SIG-M5 treated with dmso at 0.1 percent for 504 hours (cell line): ENCODE measurements around the gene FAM117B.
"Not testable (repeated sequence)": the region's sequence is repeated elsewhere in the genome, so short reads cannot be mapped to it uniquely, and the experiment has no call there.

Experiments used
- DNase-seq: peaks from one replicate; lab custom pipeline; 2025; ENCODE audit not compliant: unreplicated experiment; lab: John Stamatoyannopoulos, UW

Gene FAM117B

DNA sequence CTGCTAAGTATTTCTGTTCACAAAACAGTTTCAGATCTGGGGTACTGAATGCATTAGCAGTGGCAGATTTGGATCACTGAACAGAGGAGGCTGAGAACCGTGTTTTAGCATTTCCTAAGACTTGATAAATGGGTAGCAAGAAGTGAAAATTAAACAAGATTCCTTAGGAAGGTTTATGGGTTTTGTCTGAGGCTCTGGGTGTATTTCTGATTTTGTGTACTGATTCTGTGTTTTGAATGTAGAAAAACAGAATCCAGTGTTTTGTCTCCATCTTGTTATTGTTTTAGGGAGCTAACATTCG is 1.4 kb downstream of the FAM117B start:
- no peak for DNase-seq

DNA sequence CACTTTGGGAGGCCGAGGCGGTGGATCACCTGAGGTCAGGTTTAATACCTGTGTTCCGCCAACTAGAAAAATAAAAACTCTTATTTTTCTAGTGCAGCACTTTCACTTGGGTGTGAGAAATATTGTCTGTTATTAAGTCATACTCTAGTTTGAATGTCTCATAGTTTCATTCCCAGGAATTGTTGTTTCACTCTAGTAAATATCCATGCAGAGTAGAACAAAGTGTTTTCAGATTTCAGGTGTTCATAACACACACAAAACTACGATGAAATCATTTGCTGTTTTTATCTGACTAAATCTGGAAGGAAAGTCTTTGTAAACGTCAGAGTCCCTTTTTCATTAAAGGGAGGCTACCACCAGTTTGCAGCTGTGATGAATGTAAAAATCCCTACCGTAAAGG is 4.0 kb downstream of the FAM117B start:
- DNase-seq: no peak

DNA sequence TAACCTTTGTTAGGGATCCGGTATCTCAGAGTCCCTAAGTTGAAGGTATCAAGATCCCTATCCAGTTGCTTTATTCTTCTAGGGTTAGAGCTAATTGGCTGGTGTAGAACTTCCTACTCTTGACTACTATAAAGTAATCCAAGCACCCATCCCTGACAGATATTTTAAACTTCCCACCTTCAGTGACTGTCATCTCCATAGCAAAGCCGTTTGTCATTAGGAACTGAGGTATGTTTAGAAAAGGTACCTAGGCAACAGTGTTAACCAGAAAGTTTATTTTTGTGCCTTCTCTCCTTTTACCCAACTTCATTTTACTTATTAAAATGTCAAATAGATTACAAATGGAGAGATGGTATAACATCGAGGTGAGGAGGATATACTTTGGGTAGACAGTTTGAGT is 4.5 kb downstream of the FAM117B start:
- no peak for DNase-seq

DNA sequence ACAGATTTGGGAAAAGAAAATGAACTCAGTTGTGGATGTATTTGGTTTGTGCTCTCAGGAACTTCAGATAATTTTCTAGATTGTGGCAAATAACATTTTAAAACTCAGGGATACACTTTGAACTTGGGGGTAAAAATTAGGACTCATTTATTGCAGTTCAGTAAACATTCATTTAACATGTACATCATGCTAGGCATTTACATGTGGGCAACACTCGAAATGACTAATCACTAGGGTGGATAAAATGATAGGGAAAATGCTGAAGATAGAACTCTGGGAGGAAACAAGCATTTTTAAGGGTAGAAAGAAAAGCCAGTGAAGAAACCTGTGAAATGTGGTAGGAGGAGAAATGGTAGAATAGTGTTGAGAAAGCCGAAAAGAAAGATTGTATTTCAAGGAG is 7.8 kb downstream of the FAM117B start:
- no peak for DNase-seq

DNA sequence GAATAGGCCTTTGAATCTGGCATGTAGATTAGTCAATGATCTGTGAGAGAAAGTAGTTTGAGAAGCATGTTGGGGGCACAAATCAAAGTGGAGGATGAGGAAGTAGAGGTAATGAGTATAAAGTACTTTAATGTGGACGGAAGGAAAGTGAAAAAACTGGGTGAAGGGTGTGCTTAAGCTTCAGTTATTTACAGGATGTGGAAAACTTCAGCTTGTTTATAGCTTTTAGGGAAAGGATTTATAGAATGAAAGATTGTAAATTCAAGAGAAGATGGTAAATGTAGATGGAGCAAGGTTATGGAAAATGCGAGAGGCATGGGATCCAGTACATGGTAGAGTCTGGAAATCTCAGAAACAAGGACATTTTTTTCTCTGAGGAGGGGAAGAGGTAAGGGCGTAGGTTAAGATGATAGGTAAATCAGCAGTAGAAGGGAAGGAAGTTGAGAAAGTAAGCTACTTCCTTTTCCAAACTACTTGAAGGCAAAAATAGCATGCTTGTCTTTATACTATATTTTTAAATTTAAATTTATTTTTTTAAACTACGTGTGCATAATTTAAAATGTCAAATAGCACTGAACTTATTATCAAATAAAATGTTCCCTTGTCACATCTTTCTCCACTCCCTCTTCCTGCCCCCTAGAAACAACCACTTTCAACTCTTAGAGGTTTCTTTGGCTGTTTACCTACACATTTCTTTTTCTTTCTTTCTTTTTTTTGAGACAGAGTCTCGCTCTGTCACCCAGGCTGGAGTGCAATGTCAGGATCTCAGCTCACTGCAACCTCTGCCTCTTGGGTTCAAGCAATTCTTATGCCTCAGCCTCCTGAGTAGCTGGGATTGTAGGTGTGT is 8.5 kb downstream of the FAM117B start:
- no peak for DNase-seq

DNA sequence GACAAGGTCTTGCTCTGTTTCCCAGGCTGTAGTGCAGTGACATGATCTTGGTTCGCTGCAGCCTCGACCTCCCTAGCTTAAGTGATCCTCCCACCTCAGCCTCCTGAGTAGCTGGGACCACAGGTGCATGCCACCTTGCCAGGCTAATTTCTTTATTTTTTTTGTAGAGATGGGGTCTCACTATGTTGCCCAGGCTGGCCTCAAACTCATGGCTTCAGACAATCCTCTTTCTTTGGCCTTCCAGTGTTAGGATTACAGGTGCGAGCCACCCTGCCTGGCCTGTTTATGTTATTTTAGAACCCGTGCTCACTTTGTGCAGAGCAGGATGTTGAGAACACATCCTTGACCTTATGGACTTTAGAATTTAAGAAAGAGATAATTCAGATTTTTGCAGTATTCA is 17.4 kb downstream of the FAM117B start:
- DNase-seq: no peak

DNA sequence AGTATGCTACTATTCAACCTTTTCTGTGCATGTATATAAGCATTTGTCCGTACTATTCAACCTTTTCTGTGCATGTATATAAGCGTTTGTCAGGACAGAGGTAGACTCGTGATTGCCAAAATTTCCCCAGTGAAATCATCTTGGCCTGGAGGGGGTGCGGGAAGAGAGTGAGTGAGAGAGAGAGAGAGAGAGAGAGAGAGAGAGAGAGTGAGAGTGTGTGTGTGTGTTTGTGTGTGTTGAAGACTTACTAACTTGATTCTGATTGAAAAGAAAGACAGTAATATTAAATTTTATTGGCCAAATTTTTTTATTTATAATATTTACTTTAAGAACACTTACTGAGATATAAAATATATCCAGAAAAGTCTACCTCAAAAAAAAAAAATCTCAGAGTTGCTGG is 19.1 kb downstream of the FAM117B start:
- no peak for DNase-seq

DNA sequence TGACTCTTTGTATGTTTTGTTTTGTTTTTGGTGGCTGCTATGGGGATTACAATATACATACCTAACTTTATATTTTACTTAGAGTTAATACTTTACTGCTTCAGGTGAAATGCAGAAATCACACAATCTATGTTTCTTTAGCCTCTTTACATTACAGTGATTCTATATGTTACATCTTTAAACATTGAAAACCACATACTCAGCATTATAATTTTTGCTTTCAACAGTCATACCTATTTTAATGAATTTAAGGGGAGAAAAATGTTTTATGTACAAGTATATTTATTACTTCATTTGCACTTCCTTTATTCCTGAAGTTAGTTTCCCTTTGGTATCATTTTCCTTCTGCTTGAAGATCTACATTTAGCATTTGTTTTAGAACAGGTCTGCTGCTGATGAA is 23.1 kb downstream of the FAM117B start:
- no peak for DNase-seq

- no peak for DNase-seq
These were observed 26.0 kb downstream of the FAM117B start for GRCh38 chr2:202660796-202661195.

- no peak for DNase-seq
These were observed 35.1 kb downstream of the FAM117B start for GRCh38 chr2:202669841-202670240.

DNA sequence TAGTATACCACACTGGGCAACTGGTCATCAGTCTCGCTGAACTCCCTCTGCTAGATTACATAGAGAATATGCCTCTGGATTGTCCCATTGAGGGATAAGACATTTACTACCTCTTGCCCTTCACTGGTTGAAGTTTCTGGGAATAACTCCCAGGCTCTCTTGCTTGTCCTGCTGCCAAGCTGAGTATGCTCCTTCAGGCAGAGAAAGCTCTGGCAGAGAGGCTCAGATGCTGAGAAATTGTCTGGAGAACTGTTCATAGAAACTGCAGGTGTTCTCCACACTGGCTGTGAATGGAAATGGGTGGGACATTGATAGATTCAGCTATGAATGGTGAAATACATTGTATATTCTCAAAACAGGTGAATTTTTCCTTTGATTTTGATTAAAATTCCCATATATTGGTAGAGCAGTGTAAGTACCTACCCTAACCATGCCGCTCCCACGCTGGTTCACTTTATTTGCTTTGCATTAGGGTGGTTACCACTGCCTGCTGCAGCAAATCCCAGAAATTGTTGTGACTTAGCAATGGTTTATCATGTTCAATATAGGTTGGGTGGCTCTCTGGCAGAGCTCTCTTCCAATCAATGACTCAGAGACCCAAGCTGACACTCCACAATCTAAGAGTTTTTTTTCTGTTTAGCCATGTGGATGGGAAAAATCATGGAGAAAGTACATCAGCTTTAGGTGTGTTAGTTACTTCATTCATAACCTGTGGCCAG is 36.7 kb downstream of the FAM117B start:
- no peak for DNase-seq

GRCh38 chr2:202675097-202675496 is 40.3 kb downstream of the FAM117B start:
- not testable (repeated sequence) for DNase-seq

- no peak for DNase-seq
These were observed 45.2 kb downstream of the FAM117B start for GRCh38 chr2:202679980-202680379.

GRCh38 chr2:202680512-202680911 is 45.7 kb downstream of the FAM117B start:
- DNase-seq: no peak

DNA sequence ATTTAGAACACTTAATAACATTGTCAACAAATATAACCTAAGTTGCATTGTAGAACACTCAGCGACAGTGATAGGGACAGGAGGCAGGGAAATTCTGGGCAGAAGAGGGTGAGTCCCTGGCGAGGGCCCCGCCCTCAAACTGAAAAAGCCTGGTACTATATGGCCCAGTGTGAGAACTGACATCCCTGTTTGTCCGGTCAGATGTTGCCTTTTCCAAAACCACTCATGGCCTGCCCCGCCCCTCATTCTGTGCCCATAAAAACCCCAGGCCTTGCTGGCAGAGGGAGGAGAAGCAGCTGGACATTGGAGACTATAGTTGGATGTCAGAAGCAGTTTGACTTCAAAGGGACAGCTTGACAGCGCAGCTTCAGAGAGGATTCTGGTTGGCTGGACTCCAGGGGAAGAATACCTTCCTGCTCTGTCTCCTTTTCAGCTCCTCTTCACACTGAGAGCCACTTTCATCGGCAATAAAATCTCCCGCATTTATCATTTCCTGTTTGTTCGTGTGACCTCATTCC is 47.0 kb downstream of the FAM117B start:
- no peak for DNase-seq

DNA sequence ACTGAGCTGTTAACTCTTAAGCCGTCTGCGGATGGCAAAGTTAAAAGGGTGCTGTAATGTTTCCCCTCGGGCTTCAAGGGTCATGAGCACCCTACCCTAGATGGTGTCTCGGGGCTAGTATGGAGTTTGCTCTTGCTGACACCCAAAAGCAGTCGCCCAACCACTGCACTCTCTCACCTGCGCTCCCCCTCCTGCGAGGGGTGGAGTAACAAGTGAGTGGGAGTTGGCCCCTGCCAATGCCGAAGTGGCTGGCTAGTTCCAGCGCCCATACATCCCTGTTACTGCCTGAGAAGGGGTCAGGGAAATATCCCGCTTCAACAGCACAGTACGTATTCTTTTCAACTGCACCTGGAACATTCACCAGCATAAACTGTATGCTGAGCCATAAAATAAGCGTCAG is 47.5 kb downstream of the FAM117B start:
- no peak for DNase-seq

DNA sequence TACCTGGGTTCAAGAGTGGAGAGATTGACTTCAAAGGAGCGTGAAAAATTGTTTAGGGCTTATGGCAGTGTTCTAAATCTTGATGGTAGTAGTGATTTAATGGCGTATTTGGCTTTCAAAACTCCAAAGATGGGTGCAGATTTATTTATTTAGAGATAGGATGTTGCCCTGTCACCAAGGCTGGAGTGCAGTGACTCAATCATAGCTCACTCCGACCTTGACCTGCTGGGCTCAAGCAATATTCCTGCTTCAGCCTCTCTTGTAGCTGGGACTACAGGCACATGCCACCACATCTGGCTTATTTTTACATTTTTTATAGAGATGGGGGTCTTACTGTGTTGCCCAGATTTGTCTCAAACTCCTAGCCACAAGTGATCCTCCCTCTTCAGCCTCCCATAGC is 52.5 kb downstream of the FAM117B start:
- DNase-seq: no peak

GRCh38 chr2:202689459-202689858 is 54.7 kb downstream of the FAM117B start:
- no peak for DNase-seq

GRCh38 chr2:202689898-202690297 is 55.1 kb downstream of the FAM117B start:
- DNase-seq: no peak

- DNase-seq: no peak
These were observed 55.6 kb downstream of the FAM117B start for GRCh38 chr2:202690321-202690900.

DNA sequence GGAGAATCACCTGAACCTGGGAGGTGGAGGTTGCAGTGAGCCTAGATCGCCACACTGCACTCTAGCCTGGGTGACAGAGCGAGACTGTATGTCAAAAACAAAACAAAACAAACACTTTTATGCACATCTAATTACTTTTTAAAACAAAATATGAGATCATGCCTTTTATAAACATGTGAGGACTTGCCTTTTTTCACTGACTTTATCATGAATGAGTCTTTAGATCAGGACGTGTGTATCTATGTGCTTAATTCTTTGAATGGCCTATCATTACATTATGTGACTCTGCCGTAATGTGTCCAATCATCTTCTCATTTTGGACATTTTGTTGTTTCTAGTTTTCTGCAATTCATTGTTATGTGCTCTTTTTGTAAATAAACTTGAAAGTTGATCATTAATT is 58.7 kb downstream of the FAM117B start:
- DNase-seq: no peak

DNA sequence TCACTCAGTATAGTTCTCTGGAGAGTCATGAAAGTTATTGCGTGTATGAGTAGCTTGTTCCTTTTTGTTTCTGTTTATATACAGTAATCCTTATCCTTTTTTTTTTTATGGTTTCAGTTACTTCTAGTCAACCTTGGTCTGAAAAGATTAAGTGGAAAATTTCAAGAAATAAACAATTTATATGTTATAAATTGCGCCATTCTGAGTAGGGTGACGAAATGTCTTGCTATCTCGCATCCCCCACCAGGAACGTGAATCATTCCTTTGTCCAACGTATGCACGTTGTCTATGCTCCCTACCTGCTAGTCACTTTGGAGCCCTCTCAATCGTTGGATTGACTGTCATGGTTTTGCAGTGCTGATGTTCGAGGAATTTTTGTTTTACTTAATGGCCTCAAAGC is 60.4 kb downstream of the FAM117B start:
- no peak for DNase-seq
